ENCODE data around the gene MIGA2.
A peak's percentile ranks its signal among the peaks of the same experiment; 100 is the strongest.

Gene MIGA2

GRCh38 chr9:129006328-129007034 lies 29.9 kb upstream of the MIGA2 start (continued):
- TF ChIP-seq ZNF133 (tag by site-specific recombination; IDR thresholded peaks at IDR 0.05) (no peak), ZNF404 (tag by site-specific recombination; IDR thresholded peaks at IDR 0.05) (no peak), ZNF114 (tag by site-specific recombination; IDR thresholded peaks at IDR 0.05) (no peak), ZFP3 (tag by site-specific recombination; IDR thresholded peaks at IDR 0.05; ENCODE audit: low read depth) (no peak), ZNF112 (tag by site-specific recombination; IDR thresholded peaks at IDR 0.05) (no peak), REPIN1 (tag by site-specific recombination; IDR thresholded peaks at IDR 0.05; ENCODE audit: low read depth) (no peak), ZNF629 (tag by site-specific recombination; IDR thresholded peaks at IDR 0.05) (0 out of 2 replicates have a peak, but pooled peaks have one; percentile 41), SALL2 (tag by site-specific recombination; IDR thresholded peaks at IDR 0.05; ENCODE audit: borderline replicate concordance) (no peak), HOXC10 (CRISPR knock-in tag; IDR thresholded peaks at IDR 0.05) (no peak), ZNF624 (tag by site-specific recombination; IDR thresholded peaks at IDR 0.05) (no peak), ZNF335 (tag by site-specific recombination; conservative IDR thresholded peaks at IDR 0.05) (no peak), ZNF2 (tag by site-specific recombination; IDR thresholded peaks at IDR 0.05) (peak; percentile 97), PRDM4 (tag by site-specific recombination; IDR thresholded peaks at IDR 0.05) (no peak), ZNF692 (tag by site-specific recombination; IDR thresholded peaks at IDR 0.05) (no peak), ZNF16 (tag by site-specific recombination; IDR thresholded peaks at IDR 0.05; ENCODE audit: low read depth) (no peak), ZFP41 (tag by site-specific recombination; IDR thresholded peaks at IDR 0.05; ENCODE audit: borderline replicate concordance) (no peak), ZNF398 (tag by site-specific recombination; IDR thresholded peaks at IDR 0.05) (no peak), RBAK (tag by site-specific recombination; IDR thresholded peaks at IDR 0.05) (no peak), ZNF146 (tag by site-specific recombination; IDR thresholded peaks at IDR 0.05) (no peak), ZBTB11 (tag by site-specific recombination; conservative IDR thresholded peaks at IDR 0.05; ENCODE audit: low read depth) (no peak), ZNF175 (tag by site-specific recombination; IDR thresholded peaks at IDR 0.05) (no peak), ZNF785 (tag by site-specific recombination; IDR thresholded peaks at IDR 0.05) (no peak), ZNF596 (tag by site-specific recombination; IDR thresholded peaks at IDR 0.05) (no peak), ZNF274 (IDR thresholded peaks at IDR 0.05; ENCODE audit: low read length) (no peak), ZNF274 (tag by site-specific recombination; IDR thresholded peaks at IDR 0.05; ENCODE audit: borderline replicate concordance) (no peak), ZNF341 (tag by site-specific recombination; IDR thresholded peaks at IDR 0.05; ENCODE audit: low read depth) (peak; percentile 74)
- TF ChIP-seq, protein P1, sequence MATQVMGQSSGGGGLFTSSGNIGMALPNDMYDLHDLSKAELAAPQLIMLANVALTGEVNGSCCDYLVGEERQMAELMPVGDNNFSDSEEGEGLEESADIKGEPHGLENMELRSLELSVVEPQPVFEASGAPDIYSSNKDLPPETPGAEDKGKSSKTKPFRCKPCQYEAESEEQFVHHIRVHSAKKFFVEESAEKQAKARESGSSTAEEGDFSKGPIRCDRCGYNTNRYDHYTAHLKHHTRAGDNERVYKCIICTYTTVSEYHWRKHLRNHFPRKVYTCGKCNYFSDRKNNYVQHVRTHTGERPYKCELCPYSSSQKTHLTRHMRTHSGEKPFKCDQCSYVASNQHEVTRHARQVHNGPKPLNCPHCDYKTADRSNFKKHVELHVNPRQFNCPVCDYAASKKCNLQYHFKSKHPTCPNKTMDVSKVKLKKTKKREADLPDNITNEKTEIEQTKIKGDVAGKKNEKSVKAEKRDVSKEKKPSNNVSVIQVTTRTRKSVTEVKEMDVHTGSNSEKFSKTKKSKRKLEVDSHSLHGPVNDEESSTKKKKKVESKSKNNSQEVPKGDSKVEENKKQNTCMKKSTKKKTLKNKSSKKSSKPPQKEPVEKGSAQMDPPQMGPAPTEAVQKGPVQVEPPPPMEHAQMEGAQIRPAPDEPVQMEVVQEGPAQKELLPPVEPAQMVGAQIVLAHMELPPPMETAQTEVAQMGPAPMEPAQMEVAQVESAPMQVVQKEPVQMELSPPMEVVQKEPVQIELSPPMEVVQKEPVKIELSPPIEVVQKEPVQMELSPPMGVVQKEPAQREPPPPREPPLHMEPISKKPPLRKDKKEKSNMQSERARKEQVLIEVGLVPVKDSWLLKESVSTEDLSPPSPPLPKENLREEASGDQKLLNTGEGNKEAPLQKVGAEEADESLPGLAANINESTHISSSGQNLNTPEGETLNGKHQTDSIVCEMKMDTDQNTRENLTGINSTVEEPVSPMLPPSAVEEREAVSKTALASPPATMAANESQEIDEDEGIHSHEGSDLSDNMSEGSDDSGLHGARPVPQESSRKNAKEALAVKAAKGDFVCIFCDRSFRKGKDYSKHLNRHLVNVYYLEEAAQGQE (tag by site-specific recombination; IDR thresholded peaks at IDR 0.05): peak; percentile 33; the same call in 1 of the 2 replicates
